Right lung (tissue), 5 donors: ENCODE results near the gene RAB40C. TPM values are rescaled to one million over a fixed set of nuclear protein-coding genes. Genes with fewer than 3 reads are reported as not detected.

Source experiments
- DNase-seq, 2 donors: peaks; one replicate each; pipeline ENCODE4 v3.0.0-alpha.2; 2013
- polyA plus RNA-seq, 5 donors: library from polyadenylated mRNA; unstranded; fragments of 120-200 nt; gene quantifications; one replicate each; pipeline versions ENCODE4 v1.2.1 to v1.2.3, GENCODE V29; 2013; ENCODE audit warnings: inconsistent platforms in 1 of 5, low replicate concordance in 1 of 5; ENCODE audit not compliant: insufficient read length in 5 of 5, insufficient read depth in 1 of 5

Gene RAB40C
- polyA plus RNA-seq, 5 donors: 15.3 to 33.7 (median 22.9) TPM

- no peak for DNase-seq
Observed at GRCh38 chr16:630249-630814, 40.5 kb downstream of the RAB40C start.

- no peak for DNase-seq
Observed at GRCh38 chr16:630815-631405, 41.0 kb downstream of the RAB40C start, which contains the start of gene WFIKKN1. WFIKKN1 (plus strand) TSS chr16:630985; CDS start chr16:631254, 269 bp downstream.

- DNase-seq: no peak
Observed at GRCh38 chr16:631808-632358, 42.0 kb downstream of the RAB40C start.

- DNase-seq: no peak
Observed at GRCh38 chr16:632486-633335, 42.8 kb downstream of the RAB40C start.

GRCh38 chr16:633336-634050 is 43.6 kb downstream of the RAB40C start:
- no peak for DNase-seq

- no peak for DNase-seq
Observed at GRCh38 chr16:634051-634670, 44.3 kb downstream of the RAB40C start.

- no peak for DNase-seq
Observed at GRCh38 chr16:634996-635395, 45.1 kb downstream of the RAB40C start.

GRCh38 chr16:635573-636205 is 45.8 kb downstream of the RAB40C start:
- DNase-seq: no peak

GRCh38 chr16:636206-637080 is 46.6 kb downstream of the RAB40C start, which contains the start of gene METTL26:
METTL26 (minus strand) TSS chr16:636305; CDS start chr16:636290, 15 bp downstream.
- DNase-seq: peak; percentile 95

GRCh38 chr16:637081-638018 is 47.5 kb downstream of the RAB40C start:
- DNase-seq: no peak

- no peak for DNase-seq
Observed at GRCh38 chr16:638034-638543, 48.2 kb downstream of the RAB40C start.

- DNase-seq: no peak
Observed at GRCh38 chr16:638836-639235, 49.0 kb downstream of the RAB40C start.

GRCh38 chr16:640614-641013 is 50.7 kb downstream of the RAB40C start:
- no peak for DNase-seq

GRCh38 chr16:641326-642188 is 51.7 kb downstream of the RAB40C start, which contains the start of gene MCRIP2:
MCRIP2 (plus strand) TSS chr16:641828; CDS start chr16:641992, 164 bp downstream.
- DNase-seq: peak; percentile 55 to 56

- DNase-seq: no peak
Observed at GRCh38 chr16:642189-643049, 52.6 kb downstream of the RAB40C start.

GRCh38 chr16:643050-643368 is 53.1 kb downstream of the RAB40C start:
- DNase-seq: no peak
